H9 (cell line): Measurements from ENCODE around the gene SETBP1. TPM values are rescaled to one million over a fixed set of nuclear protein-coding genes. Genes with fewer than 3 reads are reported as not detected.

Experiments
- DNase-seq: peaks from one replicate; pipeline ENCODE4 v3.0.0-alpha.2; 2017
- H2AFZ ChIP-seq: one replicate; pipeline ENCODE4 v1.6.1; 2013; ENCODE audit warnings: mild to moderate bottlenecking, low read length, control low read depth, moderate library complexity
- H2AK5ac ChIP-seq: 2 replicates; pipeline ENCODE4 v1.6.1; 2013; ENCODE audit warnings: low read length, control low read depth, mixed read lengths; ENCODE audit not compliant: insufficient read length
- H2BK120ac ChIP-seq: one replicate; pipeline ENCODE4 v1.6.1; 2013; ENCODE audit warnings: low read depth, mild to moderate bottlenecking, low read length, control low read depth, inconsistent platforms; ENCODE audit not compliant: poor library complexity, severe bottlenecking
- H2BK12ac ChIP-seq: 2 replicates; pipeline ENCODE4 v1.6.1; 2013; ENCODE audit warnings: low read length, control low read depth, mixed read lengths, low read depth; ENCODE audit not compliant: insufficient read length
- H2BK15ac ChIP-seq: 2 replicates; pipeline ENCODE4 v1.6.1; 2013; ENCODE audit warnings: low read depth, low read length, control low read depth
- H2BK20ac ChIP-seq: one replicate; pipeline ENCODE4 v1.6.1; 2013; ENCODE audit warnings: low read depth, mild to moderate bottlenecking, low read length, control low read depth, inconsistent platforms; ENCODE audit not compliant: poor library complexity, severe bottlenecking
- H2BK5ac ChIP-seq: 2 replicates; pipeline ENCODE4 v1.6.1; 2013; ENCODE audit warnings: low read length, control low read depth, mixed read lengths; ENCODE audit not compliant: insufficient read length
- H3K14ac ChIP-seq: 2 replicates; pipeline ENCODE4 v1.6.1; 2013; ENCODE audit warnings: low read length, control low read depth; ENCODE audit not compliant: insufficient read depth
- H3K18ac ChIP-seq: 2 replicates; pipeline ENCODE4 v1.6.1; 2013; ENCODE audit warnings: low read depth, mild to moderate bottlenecking, mixed read lengths, low read length, control low read depth; ENCODE audit not compliant: insufficient read length
- H3K23ac ChIP-seq: 2 replicates; pipeline ENCODE4 v1.6.1; 2013; ENCODE audit warnings: low read length, control low read depth, mixed read lengths, low read depth; ENCODE audit not compliant: insufficient read length
- H3K23me2 ChIP-seq: 2 replicates; pipeline ENCODE4 v1.6.1; 2013; ENCODE audit warnings: low read depth, mild to moderate bottlenecking, mixed read lengths, low read length, control low read depth; ENCODE audit not compliant: insufficient read length, poor library complexity, severe bottlenecking
- H3K27ac ChIP-seq: 2 replicates; pipeline ENCODE4 v1.5.1; 2013; ENCODE audit warnings: low read length, control low read depth, mixed read lengths, low read depth; ENCODE audit not compliant: insufficient read length
- H3K27me3 ChIP-seq: 2 replicates; pipeline ENCODE4 v1.6.1; 2013; ENCODE audit warnings: low read length, control low read depth, inconsistent platforms; ENCODE audit not compliant: insufficient read depth
- H3K4ac ChIP-seq: 2 replicates; pipeline ENCODE4 v1.6.1; 2013; ENCODE audit warnings: low read depth, mild to moderate bottlenecking, control low read depth, inconsistent platforms, low read length, moderate library complexity
- H3K4me1 ChIP-seq: 2 replicates; pipeline ENCODE4 v1.6.1; 2013; ENCODE audit warnings: low read length, control low read depth, inconsistent platforms; ENCODE audit not compliant: insufficient read depth
- H3K4me2 ChIP-seq: 2 replicates; pipeline ENCODE4 v1.6.1; 2013; ENCODE audit warnings: low read length, control low read depth, mixed read lengths; ENCODE audit not compliant: insufficient read length, insufficient read depth
- H3K56ac ChIP-seq: 2 replicates; pipeline ENCODE4 v1.6.1; 2013; ENCODE audit warnings: low read depth, mild to moderate bottlenecking, mixed read lengths, low read length, control low read depth; ENCODE audit not compliant: insufficient read length
- H3K79me1 ChIP-seq: 2 replicates; pipeline ENCODE4 v1.6.1; 2013; ENCODE audit warnings: low read depth, mild to moderate bottlenecking, moderate library complexity, low read length, control low read depth, inconsistent platforms; ENCODE audit not compliant: insufficient read depth, poor library complexity, severe bottlenecking
- H3K79me2 ChIP-seq: 2 replicates; pipeline ENCODE4 v1.6.1; 2013; ENCODE audit warnings: low read length, control low read depth, inconsistent platforms; ENCODE audit not compliant: insufficient read depth
- H3K9ac ChIP-seq: 2 replicates; pipeline ENCODE4 v1.6.1; 2013; ENCODE audit warnings: low read length, control low read depth, mixed read lengths; ENCODE audit not compliant: insufficient read length; ENCODE audit errors: extremely low read depth
- H3K9me3 ChIP-seq: one replicate; pipeline ENCODE4 v1.6.1; 2013; ENCODE audit warnings: low read depth, low read length, inconsistent platforms; ENCODE audit not compliant: control insufficient read depth
- H3T11ph ChIP-seq: one replicate; pipeline ENCODE4 v1.6.1; 2013; ENCODE audit warnings: mild to moderate bottlenecking, low read length, control low read depth, inconsistent platforms
- H4K20me1 ChIP-seq: one replicate; pipeline ENCODE4 v1.6.1; 2013; ENCODE audit not compliant: control insufficient read depth, insufficient read length, insufficient read depth
- H4K5ac ChIP-seq: 2 replicates; pipeline ENCODE4 v1.6.1; 2013; ENCODE audit warnings: low read depth, mild to moderate bottlenecking, mixed read lengths, low read length, control low read depth; ENCODE audit not compliant: insufficient read length
- H4K8ac ChIP-seq: replicated peaks from 2 replicates; pipeline ENCODE4 v1.6.1; 2013; ENCODE audit warnings: low read length, control low read depth, mixed read lengths, low read depth; ENCODE audit not compliant: insufficient read length
- H4K91ac ChIP-seq: 2 replicates; pipeline ENCODE4 v1.6.1; 2013; ENCODE audit warnings: low read depth, mild to moderate bottlenecking, moderate library complexity, mixed read lengths, low read length, control low read depth; ENCODE audit not compliant: insufficient read length
- H3K27ac Mint-ChIP-seq, 3 experiments: 2 replicates in 2 of 3; 3 replicates in 1 of 3; pipeline ENCODE4 v1.8.0; 2020 to 2021; ENCODE audit warnings: mixed read lengths in 3 of 3, mild to moderate bottlenecking in 1 of 3, moderate library complexity in 1 of 3
- H3K27me3 Mint-ChIP-seq: 2 replicates; pipeline ENCODE4 v1.8.0; 2021; ENCODE audit warnings: low read depth, mild to moderate bottlenecking, moderate library complexity, mixed read lengths
- H3K36me3 Mint-ChIP-seq, 3 experiments: 2 replicates in 2 of 3; 3 replicates in 1 of 3; pipeline ENCODE4 v1.8.0; 2020 to 2021; ENCODE audit warnings: low read depth in 3 of 3, mixed read lengths in 3 of 3; ENCODE audit not compliant: insufficient read depth in 1 of 3
- H3K4me1 Mint-ChIP-seq, 2 experiments: 2 replicates each; pipeline ENCODE4 v1.8.0; 2020; ENCODE audit warnings: mixed read lengths in 2 of 2
- H3K4me3 Mint-ChIP-seq, 2 experiments: 2 replicates in 1 of 2; 3 replicates in 1 of 2; pipeline ENCODE4 v1.8.0; 2020 to 2021; ENCODE audit warnings: mild to moderate bottlenecking in 2 of 2, mixed read lengths in 2 of 2, moderate library complexity in 1 of 2
- H3K9me3 Mint-ChIP-seq, 2 experiments: 2 replicates in 1 of 2; 3 replicates in 1 of 2; pipeline ENCODE4 v1.8.0; 2020; ENCODE audit warnings: mild to moderate bottlenecking in 2 of 2, mixed read lengths in 2 of 2, moderate library complexity in 1 of 2
- WGBS: extraction: QIAGEN DNeasy Blood & Tissue Kit; methylation state at CpG from one replicate; pipeline ENCODE4 v1.1.7; 2013; ENCODE audit warnings: missing lambda C conversion rate, low lambda C conversion rate, mixed read lengths; ENCODE audit not compliant: insufficient read length; ENCODE audit errors: extremely low coverage; 5-methylcytosine and 5-hydroxymethylcytosine counted together
- total RNA-seq: library from RNA; stranded (reverse); gene quantifications from 2 replicates; pipeline ENCODE4 v1.2.1, GENCODE V29; 2021
- TF ChIP-seq, protein P1 (sequence below): fragments of 200-600 bp; sonication (generic); conservative IDR thresholded peaks from 3 replicates; pipeline ENCODE4 v1.8.0; 2021; ENCODE audit warnings: antibody characterized with exemption, mild to moderate bottlenecking

SETBP1 gene
- total RNA-seq, 1 experiment from 2014 or later, result 4.6 TPM

GRCh38 chr18:44881461-44882162 is 200.9 kb downstream of the SETBP1 start:
- no peak overlapping the region for H2BK15ac ChIP-seq
- H3K79me1 ChIP-seq, result no peaks in the 10 kb centered on the region
- Mint-ChIP-seq H3K9me3 (peaks cover 6 to 8% of the 10 kb centered on the region in 2 experiments; a peak in 4 of 5 replicates), H3K36me3 (peaks cover 5 to 12% (median 6%) of the 10 kb centered on the region in 3 experiments), H3K4me3 (no peak overlapping the region), H3K27ac (0 out of 7 replicates have a peak overlapping the region, but pooled peaks of 2 of the 3 experiments have one; percentile 23 to 44), H3K4me1 (peaks cover 16 to 19% of the 10 kb centered on the region in 2 experiments), H3K27me3 (no peaks in the 10 kb centered on the region; the same call in none of the 2 replicates)
- H3K9me3 ChIP-seq, result no peaks in the 10 kb centered on the region
- no peak overlapping the region for H3T11ph ChIP-seq
- no peak overlapping the region for H3K14ac ChIP-seq
- H3K4ac ChIP-seq, result no peak overlapping the region
- H4K20me1 ChIP-seq, result no peaks in the 10 kb centered on the region
- WGBS, result no CpG with 5 or more reads among the region's 9 CpGs
- no peak overlapping the region for H3K4me2 ChIP-seq
- no peaks in the 10 kb centered on the region for H3K23me2 ChIP-seq
- DNase-seq, result no peak
- H2AFZ ChIP-seq, result no peak overlapping the region
- H4K5ac ChIP-seq, result no peak overlapping the region
- H3K18ac ChIP-seq, result no peak overlapping the region
- no peak overlapping the region for H2BK120ac ChIP-seq
- TF ChIP-seq, protein P1, sequence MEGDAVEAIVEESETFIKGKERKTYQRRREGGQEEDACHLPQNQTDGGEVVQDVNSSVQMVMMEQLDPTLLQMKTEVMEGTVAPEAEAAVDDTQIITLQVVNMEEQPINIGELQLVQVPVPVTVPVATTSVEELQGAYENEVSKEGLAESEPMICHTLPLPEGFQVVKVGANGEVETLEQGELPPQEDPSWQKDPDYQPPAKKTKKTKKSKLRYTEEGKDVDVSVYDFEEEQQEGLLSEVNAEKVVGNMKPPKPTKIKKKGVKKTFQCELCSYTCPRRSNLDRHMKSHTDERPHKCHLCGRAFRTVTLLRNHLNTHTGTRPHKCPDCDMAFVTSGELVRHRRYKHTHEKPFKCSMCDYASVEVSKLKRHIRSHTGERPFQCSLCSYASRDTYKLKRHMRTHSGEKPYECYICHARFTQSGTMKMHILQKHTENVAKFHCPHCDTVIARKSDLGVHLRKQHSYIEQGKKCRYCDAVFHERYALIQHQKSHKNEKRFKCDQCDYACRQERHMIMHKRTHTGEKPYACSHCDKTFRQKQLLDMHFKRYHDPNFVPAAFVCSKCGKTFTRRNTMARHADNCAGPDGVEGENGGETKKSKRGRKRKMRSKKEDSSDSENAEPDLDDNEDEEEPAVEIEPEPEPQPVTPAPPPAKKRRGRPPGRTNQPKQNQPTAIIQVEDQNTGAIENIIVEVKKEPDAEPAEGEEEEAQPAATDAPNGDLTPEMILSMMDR, result no peak
- no peaks in the 10 kb centered on the region for H3K79me2 ChIP-seq
- H3K4me1 ChIP-seq, result peaks cover 6% of the 10 kb centered on the region; the same call in 1 of the 2 replicates
- H2AK5ac ChIP-seq, result no peak overlapping the region
- no peak overlapping the region for H4K91ac ChIP-seq
- H3K9ac ChIP-seq, result no peak overlapping the region
- H3K27ac ChIP-seq, result no peak overlapping the region
- H2BK12ac ChIP-seq, result no peak overlapping the region
- no peaks in the 10 kb centered on the region for H3K27me3 ChIP-seq
- no peak overlapping the region for H2BK5ac ChIP-seq
- H2BK20ac ChIP-seq, result no peak overlapping the region
- H3K56ac ChIP-seq, result no peak overlapping the region
- no peak overlapping the region for H4K8ac ChIP-seq
- H3K23ac ChIP-seq, result no peak overlapping the region
